H1 (cell line): ENCODE measurements around the gene DYRK1A. TPM values are rescaled to one million over a fixed set of nuclear protein-coding genes. Genes with fewer than 3 reads are reported as not detected.

Source experiments
- CHD7 ChIP-seq: fragments of 300-600 bp; sonication (generic); IDR thresholded peaks from 2 replicates; pipeline ENCODE4 v1.7.1; 2012; ENCODE audit warnings: low read length, moderate library complexity, mild to moderate bottlenecking, inconsistent platforms; ENCODE audit not compliant: insufficient replicate concordance
- SIN3A ChIP-seq, 2 experiments: IDR thresholded peaks in 1 of 2; conservative IDR thresholded peaks in 1 of 2; 2 replicates each; pipeline ENCODE4 v1.6.1; 2011 to 2012; ENCODE audit warnings: low read length in 2 of 2, improper control_type of control experiment in 1 of 2, low read depth in 1 of 2, mild to moderate bottlenecking in 1 of 2
- polyA plus RNA-seq, 7 experiments: library from polyadenylated mRNA; depleted of rRNA in 3 of 7; stranded (reverse) in 5 of 7; unstranded in 2 of 7; fragments of >200 nt in 5 of 7; fragments of 200-250 nt in 2 of 7; gene quantifications; 1 replicate in 5 of 7; 2 replicates in 1 of 7; 4 replicates in 1 of 7; pipeline versions ENCODE4 v1.2.1 to v1.2.3, GENCODE V29; 2011 to 2013; ENCODE audit warnings: missing spikeins in 2 of 7, mixed read lengths in 2 of 7
- total RNA-seq: library from RNA; stranded (reverse); fragmentation: NEBNext Ultra II Directional; extraction: Animal tissue kit (Norgen Biotek cat#: 25700); gene quantifications from 2 replicates; pipeline ENCODE4 v1.2.1, GENCODE V29; 2021
- TF ChIP-seq, protein P1 (sequence below): IDR thresholded peaks from 2 replicates; pipeline ENCODE4 v1.6.1; 2012; ENCODE audit warnings: inconsistent platforms

The DYRK1A gene
- total and polyA plus RNA-seq, 2 of the 8 experiments (the other 6 are each of a cell fraction or from before 2014, with no cell fraction given) = 61.1 to 62.2 TPM

DNA sequence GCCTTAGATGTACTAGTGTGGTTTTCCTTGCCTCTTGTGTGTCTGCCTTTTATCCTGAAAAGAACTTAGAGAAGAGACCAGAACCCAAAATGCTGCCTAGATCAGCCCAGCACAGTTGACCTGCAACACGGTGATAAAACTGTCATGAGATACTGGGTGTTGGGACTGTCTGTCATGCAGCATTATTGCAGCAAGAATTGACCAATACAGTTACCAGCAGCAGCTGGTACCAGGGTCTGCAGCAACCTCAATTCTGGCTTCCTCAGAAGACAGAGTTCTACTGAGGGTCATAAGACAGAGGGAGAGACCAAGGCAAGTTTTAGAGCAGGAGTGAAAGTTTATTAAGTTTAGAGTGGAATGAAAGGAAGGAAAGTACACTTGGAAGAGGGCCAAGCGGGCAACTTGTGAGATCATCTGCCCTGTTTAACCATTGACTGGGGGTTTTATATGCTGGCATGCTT, 182.0 kb downstream of the DYRK1A start (continued):
- TF ChIP-seq CHD7 = no peak
- TF ChIP-seq, protein P1, sequence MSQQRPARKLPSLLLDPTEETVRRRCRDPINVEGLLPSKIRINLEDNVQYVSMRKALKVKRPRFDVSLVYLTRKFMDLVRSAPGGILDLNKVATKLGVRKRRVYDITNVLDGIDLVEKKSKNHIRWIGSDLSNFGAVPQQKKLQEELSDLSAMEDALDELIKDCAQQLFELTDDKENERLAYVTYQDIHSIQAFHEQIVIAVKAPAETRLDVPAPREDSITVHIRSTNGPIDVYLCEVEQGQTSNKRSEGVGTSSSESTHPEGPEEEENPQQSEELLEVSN = no peak
- TF ChIP-seq SIN3A (conservative IDR thresholded peaks at IDR 0.05 in 1 of 2, IDR thresholded peaks at IDR 0.05 in 1 of 2; ENCODE audit: low read depth in 1 of 2, low read length in 2 of 2) = no peak
